Activated naive CD8-positive, alpha-beta T cell treated with anti-CD3 and anti-CD28 coated beads, Interleukin-2, amount 10 ng/mL, durations not matched to agents 7 days and 5 days (primary cell): Measurements from ENCODE around the gene IL15RA. TPM values are rescaled to one million over a fixed set of nuclear protein-coding genes. Genes with fewer than 3 reads are reported as not detected.
"Not testable (repeated sequence)": the region's sequence is repeated elsewhere in the genome, so short reads cannot be mapped to it uniquely, and the experiment has no call there.

ENCODE experiments used
- ATAC-seq: fragments of 150-1000 bp; cut with Tn5 transposase; one replicate; pipeline ENCODE4 v1.10.0; 2021; ENCODE audit warnings: low read depth, moderate library complexity
- POLR2A ChIA-PET: fragments of 350-600 bp; sonication (Branson Sonifier 250); formaldehyde crosslinking; loops from one replicate; lab custom pipeline; 2021; ENCODE audit warnings: antibody characterized with exemption; lab: Charles Lee
- DNase-seq: peaks from one replicate; pipeline ENCODE4 v3.0.0; 2021
- H3K27ac Mint-ChIP-seq: one replicate; pipeline ENCODE4 v1.8.0; 2022; ENCODE audit warnings: mild to moderate bottlenecking, mixed read lengths
- H3K27me3 Mint-ChIP-seq: one replicate; pipeline ENCODE4 v1.8.0; 2022; ENCODE audit warnings: mild to moderate bottlenecking, moderate library complexity, mixed read lengths
- H3K36me3 Mint-ChIP-seq: one replicate; pipeline ENCODE4 v1.8.0; 2021; ENCODE audit warnings: mild to moderate bottlenecking, mixed read lengths
- H3K4me1 Mint-ChIP-seq: one replicate; pipeline ENCODE4 v1.8.0; 2021; ENCODE audit warnings: mixed read lengths
- H3K4me3 Mint-ChIP-seq: one replicate; pipeline ENCODE4 v1.8.0; 2022; ENCODE audit warnings: mild to moderate bottlenecking, moderate library complexity, mixed read lengths
- H3K9me3 Mint-ChIP-seq: one replicate; pipeline ENCODE4 v1.8.0; 2021; ENCODE audit warnings: mixed read lengths
- total RNA-seq, 2 experiments: library from RNA; stranded (reverse); gene quantifications; one replicate each; pipeline ENCODE4 v1.2.3, GENCODE V29; 2021

IL15RA gene
- total RNA-seq, 2 experiments from 2014 or later, result 20.3 to 21.3 TPM

DNA sequence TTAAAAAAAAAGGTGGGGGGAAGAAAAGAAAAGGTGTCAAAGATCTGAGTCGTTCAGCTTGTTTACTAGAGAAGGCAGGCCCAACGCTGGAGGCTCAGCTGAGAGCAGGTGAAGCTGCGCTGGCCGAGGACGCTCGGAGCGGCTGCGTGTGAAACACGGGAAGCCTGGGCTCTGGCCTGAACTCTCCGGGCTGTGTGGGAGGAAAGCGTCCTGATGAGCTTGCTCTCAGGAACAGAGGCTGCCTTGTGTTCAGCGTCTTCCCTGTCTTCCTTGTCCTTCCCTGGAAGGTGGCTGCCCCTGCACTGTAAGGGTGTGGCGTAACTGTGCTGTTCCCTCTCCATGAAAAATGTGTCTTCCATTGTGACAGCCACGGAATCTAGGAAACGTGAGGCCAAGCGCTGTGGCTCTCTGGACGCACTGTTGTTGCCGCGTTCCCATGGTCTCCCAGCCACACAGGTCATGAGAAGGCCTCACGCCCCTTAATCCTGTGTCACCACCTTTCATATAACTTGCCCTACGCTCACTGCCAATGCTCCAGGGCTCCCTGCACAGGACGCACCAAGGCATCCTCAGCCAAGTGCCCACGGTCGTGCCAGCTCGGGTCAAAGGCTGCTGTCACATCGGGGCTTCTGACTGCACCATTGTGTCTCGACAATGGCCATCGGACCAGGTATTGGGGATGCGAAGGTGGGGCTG lies 15.8 kb downstream of the IL15RA start:
- peaks cover 1% of the 10 kb centered on the region for H3K4me1 Mint-ChIP-seq
- no peak overlapping the region for H3K4me3 Mint-ChIP-seq
- no peaks in the 10 kb centered on the region for H3K27me3 Mint-ChIP-seq
- no peak overlapping the region for H3K27ac Mint-ChIP-seq
- ATAC-seq, result no peak
- H3K36me3 Mint-ChIP-seq, result peaks cover 21% of the 10 kb centered on the region
- POLR2A ChIA-PET, result no interaction called here
- H3K9me3 Mint-ChIP-seq, result no peaks in the 10 kb centered on the region
- DNase-seq, result no peak

DNA sequence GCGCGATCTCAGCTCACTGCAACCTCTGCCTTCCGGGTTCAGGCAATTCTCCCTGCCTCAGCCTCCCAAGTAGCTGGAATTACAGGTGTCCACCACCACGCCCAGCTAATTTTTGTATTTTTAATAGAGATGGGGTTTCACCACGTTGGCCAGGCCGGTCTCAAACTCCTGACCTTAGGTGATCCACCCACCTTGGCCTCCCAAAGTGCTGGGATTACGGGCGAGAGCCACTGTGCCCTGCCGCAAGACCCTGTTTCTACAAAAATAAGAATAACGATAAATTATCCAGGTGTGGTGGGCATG lies 16.4 kb downstream of the IL15RA start:
- peaks cover 21% of the 10 kb centered on the region for H3K36me3 Mint-ChIP-seq
- POLR2A ChIA-PET, H3K4me3 Mint-ChIP-seq, H3K9me3 Mint-ChIP-seq, H3K27me3 Mint-ChIP-seq, H3K4me1 Mint-ChIP-seq, H3K27ac Mint-ChIP-seq, ATAC-seq, DNase-seq: not testable (repeated sequence)

DNA sequence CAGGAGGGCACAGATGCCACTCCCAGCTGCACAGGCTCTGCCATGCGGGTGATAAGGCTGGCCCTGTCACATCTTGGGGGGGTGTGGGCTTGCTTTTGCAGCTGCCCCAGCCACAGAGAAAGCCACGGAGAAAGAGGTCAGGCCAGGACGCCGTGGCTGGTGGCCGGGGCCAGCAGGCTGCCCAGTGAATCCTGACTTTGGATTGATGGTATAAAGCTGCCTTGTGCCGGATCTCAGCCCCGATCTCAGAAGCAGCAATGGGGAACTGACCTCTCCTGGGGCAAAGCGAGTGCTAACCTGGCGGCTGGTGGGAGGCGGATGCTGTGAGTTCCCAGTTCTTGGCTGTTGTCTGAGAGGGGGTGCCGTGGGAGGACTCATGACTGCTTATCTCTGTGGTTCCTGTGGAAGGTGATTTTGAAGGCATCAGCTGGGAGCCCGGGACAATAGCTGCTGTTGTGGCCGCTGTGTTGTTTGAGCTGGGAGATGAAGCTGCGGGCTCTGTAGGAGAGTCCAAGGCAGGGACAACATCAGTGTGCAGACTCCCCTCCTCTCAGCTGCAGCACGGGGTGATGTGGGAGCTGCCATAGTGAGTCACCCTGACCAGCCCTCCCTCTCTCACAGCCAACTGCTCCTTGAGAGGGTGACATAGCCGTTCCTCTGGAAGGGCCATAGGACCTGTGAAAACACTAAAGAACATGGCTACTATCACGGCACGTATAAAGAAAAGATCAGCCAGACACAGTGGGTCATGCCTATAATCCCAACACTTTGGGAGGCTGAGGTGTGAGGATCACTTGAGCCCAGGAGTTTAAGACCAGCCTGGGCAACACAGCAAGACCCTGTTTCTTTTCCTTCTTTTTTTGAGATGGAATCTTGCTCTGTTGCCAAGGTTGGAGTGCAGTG lies 17.0 kb downstream of the IL15RA start:
- Mint-ChIP-seq H3K27me3 (no peaks in the 10 kb centered on the region), H3K4me1 (peaks cover 1% of the 10 kb centered on the region), H3K36me3 (peaks cover 21% of the 10 kb centered on the region), H3K4me3 (no peak overlapping the region), H3K27ac (no peak overlapping the region), H3K9me3 (no peaks in the 10 kb centered on the region)
- POLR2A ChIA-PET, result interaction anchor here (0.6 kb wide), 1 partner anchor 257 kb away, joined by 4 read pairs; no protein-coding TSS in a partner anchor
- DNase-seq, result no peak
- ATAC-seq, result no peak

GRCh38 chr10:5959581-5960069 lies 17.7 kb downstream of the IL15RA start:
- ATAC-seq (no peak), DNase-seq (no peak)
- H3K4me3 Mint-ChIP-seq, result no peak overlapping the region
- H3K4me1 Mint-ChIP-seq, result peaks cover 1% of the 10 kb centered on the region
- no peak overlapping the region for H3K27ac Mint-ChIP-seq
- POLR2A ChIA-PET, result no interaction called here
- H3K9me3 Mint-ChIP-seq, result no peaks in the 10 kb centered on the region
- peaks cover 21% of the 10 kb centered on the region for H3K36me3 Mint-ChIP-seq
- H3K27me3 Mint-ChIP-seq, result no peaks in the 10 kb centered on the region

GRCh38 chr10:5959142-5959541 lies 18.2 kb downstream of the IL15RA start:
- no peak for DNase-seq
- H3K36me3 Mint-ChIP-seq, result peaks cover 21% of the 10 kb centered on the region
- no peaks in the 10 kb centered on the region for H3K27me3 Mint-ChIP-seq
- peaks cover 1% of the 10 kb centered on the region for H3K4me1 Mint-ChIP-seq
- no peak overlapping the region for H3K4me3 Mint-ChIP-seq
- POLR2A ChIA-PET, result interaction anchor here (0.7 kb wide), 1 partner anchor 18 kb away, joined by 3 read pairs; the partner anchor contains the start of gene IL15RA
- no peaks in the 10 kb centered on the region for H3K9me3 Mint-ChIP-seq
- no peak for ATAC-seq
- H3K27ac Mint-ChIP-seq, result no peak overlapping the region

DNA sequence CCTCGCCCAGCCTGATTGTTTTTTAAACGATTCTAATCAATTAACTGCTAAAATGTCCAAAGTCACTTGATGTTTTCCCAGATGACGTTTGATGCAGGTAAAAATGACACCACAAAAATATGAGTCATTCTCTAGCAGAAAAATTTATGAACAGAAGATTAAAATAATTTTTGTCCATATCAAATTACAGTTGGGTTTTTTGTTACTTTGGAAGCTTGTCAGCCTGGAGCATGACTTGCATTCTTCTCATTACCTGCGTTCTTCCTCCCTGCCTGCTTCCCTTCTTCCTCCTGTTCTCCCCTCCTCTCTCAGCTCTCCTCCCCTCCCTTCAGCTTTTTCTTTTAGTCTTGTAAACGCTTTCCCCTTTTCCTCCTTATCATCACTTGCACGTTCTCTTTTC lies 18.7 kb downstream of the IL15RA start:
- Mint-ChIP-seq H3K27me3 (no peaks in the 10 kb centered on the region), H3K27ac (no peak overlapping the region), H3K4me1 (peaks cover 1% of the 10 kb centered on the region), H3K9me3 (no peaks in the 10 kb centered on the region), H3K36me3 (peaks cover 20% of the 10 kb centered on the region), H3K4me3 (no peak overlapping the region)
- DNase-seq (no peak), ATAC-seq (no peak)
- POLR2A ChIA-PET, result interaction anchor here (0.7 kb wide), 1 partner anchor 19 kb away, joined by 3 read pairs; the partner anchor contains the start of gene IL15RA

DNA sequence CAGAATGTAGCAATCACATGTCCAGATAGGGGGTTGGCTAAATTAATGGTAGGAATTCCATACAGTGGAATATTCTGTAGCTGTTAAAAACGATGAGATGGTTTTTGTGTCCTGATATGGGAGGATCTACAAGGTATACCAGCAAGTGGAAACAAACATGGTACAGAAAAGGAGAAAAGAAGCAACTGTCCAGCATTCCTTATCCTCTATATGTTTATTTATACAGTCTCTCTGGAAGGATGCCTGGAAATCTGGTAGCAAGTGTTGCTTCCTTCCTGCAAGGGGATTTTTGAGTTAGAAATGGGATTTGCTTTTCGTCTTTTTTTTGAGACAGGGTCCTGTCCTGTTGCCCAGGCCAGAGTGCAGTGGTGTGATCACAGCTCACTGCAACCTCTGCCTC lies 19.3 kb downstream of the IL15RA start:
- Mint-ChIP-seq H3K27ac (no peak overlapping the region), H3K4me3 (no peak overlapping the region), H3K9me3 (no peaks in the 10 kb centered on the region), H3K27me3 (no peaks in the 10 kb centered on the region), H3K36me3 (peaks cover 20% of the 10 kb centered on the region), H3K4me1 (peaks cover 1% of the 10 kb centered on the region)
- POLR2A ChIA-PET, result no interaction called here
- ATAC-seq (no peak), DNase-seq (no peak)

- Mint-ChIP-seq H3K9me3 (no peaks in the 10 kb centered on the region), H3K36me3 (peaks cover 17% of the 10 kb centered on the region), H3K27ac (no peak overlapping the region), H3K27me3 (no peaks in the 10 kb centered on the region), H3K4me3 (no peak overlapping the region), H3K4me1 (no peaks in the 10 kb centered on the region)
- ATAC-seq, result no peak
- DNase-seq, result no peak
- POLR2A ChIA-PET, result interaction anchor here (0.7 kb wide), 1 partner anchor 16 kb away, joined by 3 read pairs; no protein-coding TSS in a partner anchor
These were observed 21.0 kb downstream of the IL15RA start for GRCh38 chr10:5956146-5956936.

DNA sequence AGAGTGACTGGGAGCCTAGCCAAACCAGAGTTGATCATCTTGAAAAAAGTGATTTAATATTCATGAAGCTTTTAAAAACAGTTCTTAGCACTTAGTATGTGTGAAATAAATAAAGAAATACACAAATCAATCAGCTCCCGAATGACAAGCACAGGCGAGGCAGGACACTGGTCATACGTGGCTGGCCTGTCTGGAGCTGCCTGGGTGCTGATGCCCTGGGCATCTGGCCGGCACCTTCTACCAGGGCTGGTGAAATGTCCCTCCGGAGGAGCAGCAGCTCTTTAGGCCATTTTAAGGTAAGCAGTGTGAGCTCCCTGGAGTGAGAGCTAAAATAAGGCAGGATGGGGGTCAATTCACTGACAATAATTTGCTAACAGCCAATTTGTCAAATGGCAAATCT lies 23.7 kb downstream of the IL15RA start:
- Mint-ChIP-seq H3K4me3 (no peak overlapping the region), H3K4me1 (no peaks in the 10 kb centered on the region), H3K27me3 (no peaks in the 10 kb centered on the region), H3K27ac (no peak overlapping the region), H3K9me3 (no peaks in the 10 kb centered on the region), H3K36me3 (peaks cover 8% of the 10 kb centered on the region)
- DNase-seq (no peak), ATAC-seq (no peak)
- POLR2A ChIA-PET, result no interaction called here

GRCh38 chr10:5952731-5953385 lies 24.5 kb downstream of the IL15RA start:
- H3K27ac Mint-ChIP-seq, result no peak overlapping the region
- H3K27me3 Mint-ChIP-seq, result no peaks in the 10 kb centered on the region
- POLR2A ChIA-PET, result no interaction called here

DNA sequence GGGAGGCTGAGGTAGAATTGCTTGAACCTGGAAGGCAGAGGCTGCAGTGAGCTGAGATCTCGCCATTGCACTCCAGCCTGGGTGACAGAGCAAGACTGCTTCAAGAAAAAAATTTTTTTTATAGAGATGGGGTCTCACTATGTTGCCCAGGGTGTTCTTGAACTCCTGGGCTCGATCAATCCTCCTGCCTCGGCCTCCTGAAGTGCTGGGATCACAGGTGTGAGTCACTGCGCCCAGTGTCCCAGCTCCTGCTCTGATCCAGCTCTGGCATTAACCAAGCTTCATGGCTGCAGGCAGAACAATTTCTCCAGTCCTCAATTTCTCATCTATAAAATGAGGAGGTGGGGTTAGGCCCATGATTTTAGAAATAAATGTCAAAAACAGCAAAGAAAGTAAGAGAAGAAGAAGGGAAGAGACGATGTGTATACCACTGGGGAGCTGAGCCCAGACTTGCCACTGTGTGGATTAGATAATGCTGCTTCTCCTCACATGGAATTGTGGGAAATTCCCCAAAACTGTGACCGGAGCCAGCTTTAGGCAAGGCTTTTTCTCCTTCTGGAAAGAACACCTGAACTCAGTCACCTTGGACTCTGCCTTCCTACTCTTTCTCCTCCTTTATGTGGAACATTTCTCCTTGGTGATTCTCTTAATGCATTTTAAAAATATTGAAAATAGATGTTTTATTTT lies 25.5 kb downstream of the IL15RA start:
- no peaks in the 10 kb centered on the region for H3K4me1 Mint-ChIP-seq
- ATAC-seq, result no peak
- H3K27me3 Mint-ChIP-seq, result no peaks in the 10 kb centered on the region
- no peak overlapping the region for H3K4me3 Mint-ChIP-seq
- H3K36me3 Mint-ChIP-seq, result peaks cover 6% of the 10 kb centered on the region
- no peaks in the 10 kb centered on the region for H3K9me3 Mint-ChIP-seq
- no peak overlapping the region for H3K27ac Mint-ChIP-seq
- no peak for DNase-seq
- POLR2A ChIA-PET, result no interaction called here

More at GRCh38 chr10:5952731-5953385, 24.5 kb downstream of the IL15RA start:
- peaks cover 6% of the 10 kb centered on the region for H3K36me3 Mint-ChIP-seq
- no peaks in the 10 kb centered on the region for H3K9me3 Mint-ChIP-seq
- H3K4me3 Mint-ChIP-seq, result no peak overlapping the region
- DNase-seq, result no peak
- no peaks in the 10 kb centered on the region for H3K4me1 Mint-ChIP-seq
- no peak for ATAC-seq

GRCh38 chr10:5951167-5951711 lies 26.1 kb downstream of the IL15RA start:
- H3K4me1 Mint-ChIP-seq, result no peaks in the 10 kb centered on the region
- H3K4me3 Mint-ChIP-seq, result no peak overlapping the region
- H3K27me3 Mint-ChIP-seq, result no peaks in the 10 kb centered on the region
- H3K9me3 Mint-ChIP-seq, result no peaks in the 10 kb centered on the region
- H3K27ac Mint-ChIP-seq, result no peak overlapping the region
- POLR2A ChIA-PET, result no interaction called here
- ATAC-seq (no peak), DNase-seq (no peak)
- H3K36me3 Mint-ChIP-seq, result peaks cover 4% of the 10 kb centered on the region
